ENCODE data around the gene P2RX4.

DNA sequence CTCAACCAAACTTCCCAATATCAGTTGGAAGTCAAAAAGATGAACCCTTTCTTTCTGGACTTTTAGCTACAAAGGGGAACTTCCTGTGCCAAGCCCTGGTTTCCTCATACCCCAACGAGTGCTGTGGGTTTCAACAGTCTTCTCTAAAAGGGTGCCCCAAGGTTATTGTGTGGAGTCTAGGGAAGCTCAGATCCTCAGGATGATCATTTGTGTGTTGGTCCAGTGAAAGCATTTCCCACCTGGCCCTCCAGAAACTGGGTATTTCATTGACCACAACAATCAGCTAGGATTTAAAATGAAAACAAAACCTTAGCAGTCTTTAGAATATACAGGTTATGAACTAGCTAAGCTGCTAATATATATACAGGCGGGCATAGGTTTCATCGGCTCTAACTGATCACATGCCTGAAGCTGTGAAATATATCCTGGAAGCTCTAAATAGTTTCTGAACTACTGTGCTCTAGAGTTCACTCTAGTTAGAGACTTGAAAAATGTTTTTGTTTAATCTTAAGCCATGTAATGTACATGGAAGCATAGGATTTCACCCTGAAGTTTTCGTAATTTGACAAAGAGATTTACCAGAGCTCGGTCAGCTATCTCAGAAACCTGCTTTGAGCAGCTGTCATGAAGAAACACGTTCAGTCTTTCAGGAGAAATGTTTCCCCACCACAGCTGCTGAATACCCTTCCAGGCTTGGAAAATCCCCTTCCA is 29.6 kb downstream of the P2RX4 start:
- TF ChIP-seq, protein P1, sequence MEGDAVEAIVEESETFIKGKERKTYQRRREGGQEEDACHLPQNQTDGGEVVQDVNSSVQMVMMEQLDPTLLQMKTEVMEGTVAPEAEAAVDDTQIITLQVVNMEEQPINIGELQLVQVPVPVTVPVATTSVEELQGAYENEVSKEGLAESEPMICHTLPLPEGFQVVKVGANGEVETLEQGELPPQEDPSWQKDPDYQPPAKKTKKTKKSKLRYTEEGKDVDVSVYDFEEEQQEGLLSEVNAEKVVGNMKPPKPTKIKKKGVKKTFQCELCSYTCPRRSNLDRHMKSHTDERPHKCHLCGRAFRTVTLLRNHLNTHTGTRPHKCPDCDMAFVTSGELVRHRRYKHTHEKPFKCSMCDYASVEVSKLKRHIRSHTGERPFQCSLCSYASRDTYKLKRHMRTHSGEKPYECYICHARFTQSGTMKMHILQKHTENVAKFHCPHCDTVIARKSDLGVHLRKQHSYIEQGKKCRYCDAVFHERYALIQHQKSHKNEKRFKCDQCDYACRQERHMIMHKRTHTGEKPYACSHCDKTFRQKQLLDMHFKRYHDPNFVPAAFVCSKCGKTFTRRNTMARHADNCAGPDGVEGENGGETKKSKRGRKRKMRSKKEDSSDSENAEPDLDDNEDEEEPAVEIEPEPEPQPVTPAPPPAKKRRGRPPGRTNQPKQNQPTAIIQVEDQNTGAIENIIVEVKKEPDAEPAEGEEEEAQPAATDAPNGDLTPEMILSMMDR (IDR thresholded peaks at IDR 0.05; ENCODE audit: low read depth, low read length, poor library complexity, severe bottlenecking): no peak
- no peak for TF ChIP-seq EZH2phosphoT487 (IDR thresholded peaks at IDR 0.05; ENCODE audit: borderline replicate concordance, low read length)
